Activated CD4-positive, alpha-beta T cell treated with anti-CD3 and anti-CD28 coated beads, Interleukin-2, amount 50 U/mL, for 16 hours (primary cell): ENCODE data around the gene MGAT4C.
"Not testable (repeated sequence)": the region's sequence is repeated elsewhere in the genome, so short reads cannot be mapped to it uniquely, and the experiment has no call there.

Experiments used
- DNase-seq: peaks from one replicate; pipeline ENCODE4 v3.0.0-alpha.2; 2020

Gene MGAT4C

GRCh38 chr12:86122846-86123468 lies 133.2 kb downstream of the MGAT4C start:
- DNase-seq, result no peak

DNA sequence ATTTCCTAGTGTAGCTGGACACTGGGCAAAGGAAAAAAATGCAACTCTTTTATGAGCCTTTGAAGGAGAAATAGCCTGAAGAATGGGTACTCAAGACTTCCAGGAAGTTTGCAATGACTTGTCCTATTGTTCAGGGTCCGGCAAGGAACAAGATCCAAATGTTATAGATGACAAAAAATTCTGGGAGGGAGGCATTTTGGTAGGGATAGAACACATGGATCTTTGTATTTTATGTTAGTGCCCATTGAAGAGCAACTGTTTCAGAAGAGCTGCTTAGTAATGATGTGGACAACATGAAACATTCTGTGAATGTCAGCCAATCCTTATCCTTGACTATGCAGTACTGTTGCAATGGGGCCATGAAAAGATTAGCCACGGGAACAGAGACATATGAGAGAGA lies 138.0 kb downstream of the MGAT4C start:
- no peak for DNase-seq

GRCh38 chr12:86117711-86118110 lies 138.5 kb downstream of the MGAT4C start:
- DNase-seq, result no peak

GRCh38 chr12:86104087-86104486 lies 152.1 kb downstream of the MGAT4C start:
- DNase-seq, result no peak

GRCh38 chr12:86097161-86097560 lies 159.0 kb downstream of the MGAT4C start:
- DNase-seq, result no peak

DNA sequence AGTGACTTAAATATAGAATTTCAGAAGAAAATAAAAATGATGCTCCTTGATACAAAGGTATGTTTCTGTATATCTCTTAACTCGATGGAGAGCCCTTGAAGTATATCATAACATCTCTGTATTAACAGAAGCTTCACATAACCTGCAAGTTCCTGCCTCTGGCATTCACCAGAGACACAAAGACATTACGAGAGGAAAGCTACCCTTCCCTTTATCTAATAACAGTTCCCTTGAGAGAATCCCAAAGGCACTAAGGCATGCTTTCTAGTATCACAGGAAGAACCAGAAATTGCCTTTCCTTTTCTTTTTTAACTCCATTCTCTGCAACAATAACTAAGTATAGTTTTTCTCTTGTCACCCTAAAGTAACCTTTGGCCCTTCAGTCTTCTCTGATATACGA lies 164.5 kb downstream of the MGAT4C start:
- no peak for DNase-seq

GRCh38 chr12:86081843-86082242 lies 174.3 kb downstream of the MGAT4C start:
- no peak for DNase-seq

DNA sequence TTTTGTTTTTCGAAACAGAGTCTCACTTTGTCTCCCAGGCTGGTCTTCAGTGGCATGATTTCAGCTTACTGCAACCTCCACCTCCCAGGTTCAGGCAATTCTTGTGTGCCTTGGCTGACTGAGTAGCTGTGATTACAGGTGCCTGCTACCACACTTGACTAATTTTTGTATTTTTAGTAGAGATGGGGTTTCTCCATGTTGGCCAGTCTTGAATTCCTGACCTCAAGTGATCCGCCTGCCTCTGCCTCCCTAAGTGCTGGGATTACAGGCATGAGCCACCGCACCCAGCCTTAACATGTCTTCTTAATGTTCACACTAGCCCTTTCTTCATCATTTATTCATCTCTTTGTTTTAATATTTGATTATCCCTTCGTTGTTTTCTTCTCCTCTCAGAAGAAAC lies 197.1 kb downstream of the MGAT4C start:
- DNase-seq, result not testable (repeated sequence)

DNA sequence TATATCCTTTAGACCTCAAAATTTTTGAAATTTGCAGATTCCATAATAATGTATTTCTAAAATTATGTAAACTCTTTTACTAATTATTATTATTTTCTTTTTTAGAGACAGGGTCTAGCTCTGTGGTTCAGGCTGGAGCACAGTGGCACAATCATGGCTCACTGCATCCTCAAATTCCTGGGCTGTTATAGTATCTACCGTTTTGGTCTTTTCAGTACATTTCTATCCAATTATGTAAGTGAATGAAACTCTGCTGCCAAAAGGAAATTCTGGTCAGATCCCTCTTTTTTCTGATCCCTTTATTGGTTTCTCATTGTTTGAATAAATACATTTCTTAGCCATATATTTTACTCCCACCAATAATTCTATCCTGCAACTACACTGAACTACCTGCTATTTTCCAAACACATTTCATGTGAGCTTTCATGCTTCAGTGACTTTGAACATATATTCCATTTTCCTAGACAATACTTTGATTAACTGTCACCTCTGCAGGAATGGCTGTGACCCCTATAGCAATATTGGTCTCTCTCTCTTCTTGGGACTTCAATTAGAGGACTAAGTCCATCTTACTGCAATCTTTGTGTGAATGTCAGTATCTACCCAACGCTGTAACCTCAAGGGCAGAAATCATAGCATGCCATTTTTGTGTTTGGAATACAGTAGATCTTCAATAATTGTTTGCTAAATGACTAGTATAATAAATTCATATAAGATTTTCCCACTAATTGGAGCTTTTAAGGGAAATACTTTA lies 198.9 kb downstream of the MGAT4C start:
- no peak for DNase-seq

GRCh38 chr12:86052921-86053320 lies 203.3 kb downstream of the MGAT4C start:
- DNase-seq, result no peak

DNA sequence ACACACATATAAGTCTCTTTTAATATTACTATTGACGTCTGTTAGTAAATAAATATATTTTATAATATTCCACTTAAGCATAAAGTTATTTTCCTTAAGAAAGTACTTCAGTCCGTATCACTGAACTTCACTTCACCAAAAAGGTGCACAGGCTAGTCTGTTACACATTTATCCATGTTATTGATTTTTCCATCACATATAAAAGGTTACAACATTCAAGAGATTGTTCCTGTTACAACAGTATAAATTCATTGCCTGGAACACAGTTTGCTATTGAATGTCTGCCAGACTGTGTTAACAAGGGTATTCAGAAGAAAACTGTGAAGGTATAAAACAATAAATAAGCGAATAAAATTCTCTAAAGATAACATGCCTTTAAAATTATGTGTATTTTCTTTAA lies 206.2 kb downstream of the MGAT4C start:
- no peak for DNase-seq

GRCh38 chr12:86044396-86044795 lies 211.8 kb downstream of the MGAT4C start:
- no peak for DNase-seq

- no peak for DNase-seq
Observed at GRCh38 chr12:86042062-86042461, 214.1 kb downstream of the MGAT4C start.

GRCh38 chr12:86018361-86018760 lies 237.8 kb downstream of the MGAT4C start:
- DNase-seq, result no peak

GRCh38 chr12:86015026-86015425 lies 241.2 kb downstream of the MGAT4C start:
- no peak for DNase-seq

GRCh38 chr12:86006727-86007126 lies 249.5 kb downstream of the MGAT4C start:
- DNase-seq, result no peak

DNA sequence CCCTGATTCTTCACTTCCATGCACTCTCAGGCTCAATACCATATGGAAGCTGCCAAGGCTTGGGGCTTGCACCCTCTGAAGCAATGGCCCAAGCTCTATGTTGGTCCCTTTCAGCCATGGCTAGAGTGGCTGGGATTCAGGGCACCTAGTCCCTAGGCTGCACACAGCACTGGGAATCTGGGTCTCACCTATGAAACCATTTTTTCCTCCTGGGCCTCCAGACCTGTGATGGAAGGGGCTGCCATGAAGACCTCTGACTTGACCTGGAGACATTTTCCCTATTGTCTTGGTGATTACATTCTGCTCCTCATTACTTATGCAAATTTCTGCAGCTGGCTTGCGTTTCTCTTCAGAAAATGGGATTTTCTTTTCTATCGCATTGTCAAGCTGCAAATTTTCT lies 258.1 kb downstream of the MGAT4C start:
- DNase-seq, result no peak

DNA sequence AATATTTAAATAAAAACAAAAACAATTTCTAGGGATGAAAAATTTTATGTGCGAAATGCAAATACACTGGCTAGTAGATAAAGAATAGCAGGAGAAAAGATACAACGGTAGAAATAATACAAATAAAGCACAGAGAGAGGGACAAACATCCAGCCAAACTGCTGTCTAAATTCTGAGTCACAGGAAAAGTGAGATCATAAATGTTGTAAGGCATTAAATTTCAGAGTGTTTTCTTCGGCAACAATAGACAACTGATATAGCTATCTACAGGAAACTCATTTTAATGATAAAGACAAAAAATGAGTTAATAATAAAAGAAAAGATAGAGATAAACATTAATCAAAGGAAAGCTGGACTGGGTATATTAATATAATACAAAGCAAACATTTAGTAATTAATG lies 259.9 kb downstream of the MGAT4C start:
- no peak for DNase-seq

DNA sequence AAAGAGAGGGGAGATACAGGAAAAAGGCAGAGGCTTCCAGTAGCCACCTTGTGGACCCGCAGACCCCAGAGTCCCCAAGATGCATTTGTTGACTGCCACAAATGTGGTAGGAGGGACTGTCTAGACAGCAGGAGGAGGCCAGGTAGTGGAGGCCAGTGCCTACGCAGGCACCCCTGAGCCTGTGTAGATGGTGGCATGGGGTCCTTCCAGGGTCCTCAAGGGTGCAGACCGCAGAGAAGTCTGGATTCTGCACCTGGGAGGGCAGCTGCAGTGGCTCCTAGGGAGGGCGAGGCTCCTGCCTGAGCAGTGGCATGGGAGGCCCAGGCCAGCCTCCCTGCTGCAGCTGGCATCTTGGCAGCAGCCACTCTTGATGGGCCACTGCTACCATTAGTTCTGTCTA lies 262.4 kb downstream of the MGAT4C start:
- no peak for DNase-seq

DNA sequence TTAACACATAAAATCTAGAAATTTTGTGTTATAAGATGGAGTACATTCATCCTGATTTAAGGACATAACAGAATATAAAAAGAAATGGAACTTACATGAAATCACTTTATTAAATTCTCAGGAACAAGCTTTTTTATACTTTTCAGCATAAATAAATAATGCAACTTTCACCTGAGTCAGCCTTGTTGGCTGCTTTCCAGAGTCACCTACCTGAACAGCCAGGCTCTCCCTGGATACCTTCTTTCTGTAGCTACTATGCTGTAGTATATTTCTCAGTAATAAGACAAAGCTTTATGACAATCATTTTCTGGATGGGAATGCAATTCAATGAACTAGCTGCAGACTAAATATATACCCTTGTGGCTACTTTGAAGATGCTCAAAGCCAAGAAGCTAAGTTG lies 270.2 kb downstream of the MGAT4C start:
- no peak for DNase-seq

DNA sequence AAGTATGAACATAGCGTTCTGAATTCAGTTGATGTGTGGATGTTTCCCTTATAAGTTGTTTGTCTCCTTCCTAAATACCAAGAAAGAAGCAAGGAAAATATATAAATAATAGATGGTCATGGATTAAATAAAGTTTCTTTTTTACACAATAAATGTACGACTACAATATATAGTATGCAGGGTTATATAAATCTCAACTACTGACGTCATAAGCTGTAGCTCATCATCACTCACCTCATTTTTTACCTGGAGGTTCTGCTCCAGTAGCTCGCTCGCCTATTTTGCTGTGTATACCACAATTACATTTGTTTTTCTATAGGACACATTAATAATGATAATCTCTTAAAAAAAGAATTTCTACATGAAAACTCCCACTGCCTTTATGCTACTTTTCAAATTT lies 272.6 kb downstream of the MGAT4C start:
- no peak for DNase-seq

- DNase-seq, result no peak
Observed at GRCh38 chr12:85979641-85980040, 276.6 kb downstream of the MGAT4C start.

- DNase-seq, result no peak
Observed at GRCh38 chr12:85975716-85976115, 280.5 kb downstream of the MGAT4C start.

- DNase-seq, result no peak
Observed at GRCh38 chr12:85971800-85972199, 284.4 kb downstream of the MGAT4C start.

DNA sequence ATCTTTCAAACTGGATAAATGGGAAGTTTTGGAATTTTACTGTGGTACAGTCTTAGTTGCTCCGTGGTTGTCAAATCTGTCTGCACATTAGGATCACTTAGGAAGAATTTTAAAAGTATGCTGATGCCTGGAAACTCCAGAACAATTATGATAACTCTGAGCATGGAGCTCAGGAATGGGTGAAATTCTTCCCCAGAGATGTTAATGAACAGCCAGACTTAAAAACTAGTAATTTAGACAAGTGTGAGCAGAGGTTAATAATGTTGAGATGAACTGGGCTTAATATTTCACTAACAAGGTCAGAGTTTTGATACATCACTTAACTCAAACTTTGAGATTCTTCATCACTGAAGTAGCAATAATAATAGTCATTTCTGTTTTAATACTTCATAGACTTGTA lies 287.6 kb downstream of the MGAT4C start:
- DNase-seq, result no peak
